Measurements from ENCODE around the gene ERC2. TPM values are rescaled to one million over a fixed set of nuclear protein-coding genes. Genes with fewer than 3 reads are reported as not detected.

The ERC2 gene
- total and polyA plus RNA-seq, 2 of the 13 experiments (the other 11 are each of a cell fraction or from before 2014, with no cell fraction given): 0.16 to 0.22 TPM

DNA sequence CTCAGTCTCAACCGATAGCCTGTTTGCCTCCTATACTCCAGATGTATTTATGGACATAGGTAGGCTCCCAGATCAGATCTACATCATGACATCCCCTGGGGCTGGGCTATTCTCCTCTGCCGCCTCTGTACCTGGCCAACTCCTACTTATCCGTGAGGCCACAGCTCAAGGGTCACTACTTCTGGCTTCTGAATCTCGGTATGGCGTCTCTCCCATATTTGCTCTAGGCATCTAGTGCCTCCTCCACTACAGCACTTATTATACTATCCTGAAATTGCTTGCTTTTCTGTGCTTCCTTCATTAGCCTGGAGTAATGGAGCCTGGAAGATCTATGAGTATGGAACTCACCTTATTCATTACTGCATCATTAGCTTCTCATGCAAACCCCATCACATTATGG is 808.6 kb downstream of the ERC2 start:
- Histone ChIP-seq H3K27ac (ENCODE audit: extremely low read length, insufficient read depth, low read length) (no peak overlapping the region), H3K9me3 (ENCODE audit: low read length) (no peaks in the 10 kb centered on the region), H3K4me2 (ENCODE audit: low read depth, low read length) (no peak overlapping the region), H3K9ac (ENCODE audit: insufficient read depth, low read depth, low read length) (no peak overlapping the region), H4K20me1 (ENCODE audit: insufficient read depth, low read length) (no peaks in the 10 kb centered on the region), H3K27me3 (ENCODE audit: control insufficient read depth in 1 of 2, insufficient read depth in 2 of 2, low read length in 2 of 2) (no peaks in the 10 kb centered on the region), H3K4me3 (replicated peaks in 1 of 3; ENCODE audit: insufficient read depth in 1 of 3, low read depth in 2 of 3, low read length in 3 of 3) (no peak overlapping the region), H2AFZ (ENCODE audit: low read length) (no peak overlapping the region), H3K36me3 (replicated peaks in 1 of 2; ENCODE audit: control insufficient read depth in 1 of 2, insufficient read depth in 2 of 2, low read length in 2 of 2) (no peaks in the 10 kb centered on the region), H3K4me1 (ENCODE audit: insufficient read depth, low read length) (no peaks in the 10 kb centered on the region), H3K79me2 (ENCODE audit: insufficient read depth, low read length) (no peaks in the 10 kb centered on the region)
- 3% methylated on average over 5 of the region's 5 CpGs for WGBS (ENCODE audit: low lambda C conversion rate)
- POLR2A ChIA-PET: no interaction called here
- in situ Hi-C loops (cut with HindIII; ENCODE audit: extremely low pct_ligation_motif_present, low pct_unique_long_range_greater_than_20kb) (no loop called here), intact Hi-C loops (cut with micrococcal nuclease; ENCODE audit: unreplicated experiment) (no loop called here)
- BruUV-seq (replicated peaks): no TSS peak
- FAIRE-seq (no peak), ATAC-seq (no peak), DNase-seq (ENCODE audit: low spot score) (no peak)
- CTCF ChIA-PET (ENCODE audit: low intra/inter-chr PET ratio, low total read pairs): no interaction called here
- TF ChIP-seq ZFP62 (CRISPR knock-in tag; IDR thresholded peaks at IDR 0.05): no peak
- TF ChIP-seq, protein P1, sequence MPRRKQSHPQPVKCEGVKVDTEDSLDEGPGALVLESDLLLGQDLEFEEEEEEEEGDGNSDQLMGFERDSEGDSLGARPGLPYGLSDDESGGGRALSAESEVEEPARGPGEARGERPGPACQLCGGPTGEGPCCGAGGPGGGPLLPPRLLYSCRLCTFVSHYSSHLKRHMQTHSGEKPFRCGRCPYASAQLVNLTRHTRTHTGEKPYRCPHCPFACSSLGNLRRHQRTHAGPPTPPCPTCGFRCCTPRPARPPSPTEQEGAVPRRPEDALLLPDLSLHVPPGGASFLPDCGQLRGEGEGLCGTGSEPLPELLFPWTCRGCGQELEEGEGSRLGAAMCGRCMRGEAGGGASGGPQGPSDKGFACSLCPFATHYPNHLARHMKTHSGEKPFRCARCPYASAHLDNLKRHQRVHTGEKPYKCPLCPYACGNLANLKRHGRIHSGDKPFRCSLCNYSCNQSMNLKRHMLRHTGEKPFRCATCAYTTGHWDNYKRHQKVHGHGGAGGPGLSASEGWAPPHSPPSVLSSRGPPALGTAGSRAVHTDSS (CRISPR knock-in tag; conservative IDR thresholded peaks at IDR 0.05): no peak
- TF ChIP-seq ZNF354B (CRISPR knock-in tag; IDR thresholded peaks at IDR 0.05): no peak
- TF ChIP-seq ZNF274 (CRISPR knock-in tag; IDR thresholded peaks at IDR 0.05): no peak
- TF ChIP-seq, protein P2, sequence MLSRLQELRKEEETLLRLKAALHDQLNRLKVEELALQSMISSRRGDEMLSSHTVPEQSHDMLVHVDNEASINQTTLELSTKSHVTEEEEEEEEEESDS (CRISPR knock-in tag; IDR thresholded peaks at IDR 0.05; ENCODE audit: borderline replicate concordance): no peak
- no peak for TF ChIP-seq CHCHD3 (CRISPR knock-in tag; IDR thresholded peaks at IDR 0.05)
- TF ChIP-seq RFXAP (CRISPR knock-in tag; IDR thresholded peaks at IDR 0.05; ENCODE audit: borderline replicate concordance): no peak
- TF ChIP-seq, protein P3, sequence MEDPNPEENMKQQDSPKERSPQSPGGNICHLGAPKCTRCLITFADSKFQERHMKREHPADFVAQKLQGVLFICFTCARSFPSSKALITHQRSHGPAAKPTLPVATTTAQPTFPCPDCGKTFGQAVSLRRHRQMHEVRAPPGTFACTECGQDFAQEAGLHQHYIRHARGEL (CRISPR knock-in tag; IDR thresholded peaks at IDR 0.05): no peak
- no peak for TF ChIP-seq POLR2AphosphoS5 (IDR thresholded peaks at IDR 0.05; ENCODE audit: low read depth, low read length)
- TF ChIP-seq, protein P4, sequence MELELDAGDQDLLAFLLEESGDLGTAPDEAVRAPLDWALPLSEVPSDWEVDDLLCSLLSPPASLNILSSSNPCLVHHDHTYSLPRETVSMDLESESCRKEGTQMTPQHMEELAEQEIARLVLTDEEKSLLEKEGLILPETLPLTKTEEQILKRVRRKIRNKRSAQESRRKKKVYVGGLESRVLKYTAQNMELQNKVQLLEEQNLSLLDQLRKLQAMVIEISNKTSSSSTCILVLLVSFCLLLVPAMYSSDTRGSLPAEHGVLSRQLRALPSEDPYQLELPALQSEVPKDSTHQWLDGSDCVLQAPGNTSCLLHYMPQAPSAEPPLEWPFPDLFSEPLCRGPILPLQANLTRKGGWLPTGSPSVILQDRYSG (CRISPR knock-in tag; IDR thresholded peaks at IDR 0.05): no peak
- TF ChIP-seq ZNF552 (CRISPR knock-in tag; IDR thresholded peaks at IDR 0.05; ENCODE audit: borderline replicate concordance): no peak
- TF ChIP-seq ARNT (IDR thresholded peaks at IDR 0.05): no peak
